Activated CD8-positive, alpha-beta memory T cell treated with anti-CD3 and anti-CD28 coated beads, Interleukin-2, amount 10 ng/mL, durations not matched to agents 7 days and 5 days (primary cell): ENCODE measurements around the gene DDX54. TPM values are rescaled to one million over a fixed set of nuclear protein-coding genes. Genes with fewer than 3 reads are reported as not detected.

Experiments
- ATAC-seq: fragments of 150-1000 bp; cut with Tn5 transposase; one replicate; pipeline ENCODE4 v1.10.0; 2021; ENCODE audit warnings: moderate library complexity
- CTCF ChIA-PET: fragments of 350-600 bp; sonication (Branson Sonifier 250); formaldehyde crosslinking; loops from one replicate; lab custom pipeline; 2021; ENCODE audit warnings: antibody characterized with exemption; lab: Charles Lee
- DNase-seq: peaks from one replicate; pipeline ENCODE4 v3.0.0-alpha.2; 2020
- H3K27ac Mint-ChIP-seq: one replicate; pipeline ENCODE4 v1.8.0; 2021; ENCODE audit warnings: mild to moderate bottlenecking, mixed read lengths
- H3K27me3 Mint-ChIP-seq: one replicate; pipeline ENCODE4 v1.8.0; 2021; ENCODE audit warnings: mixed read lengths
- H3K36me3 Mint-ChIP-seq: one replicate; pipeline ENCODE4 v1.8.0; 2021; ENCODE audit warnings: mild to moderate bottlenecking, mixed read lengths
- H3K4me1 Mint-ChIP-seq: one replicate; pipeline ENCODE4 v1.8.0; 2021; ENCODE audit warnings: mixed read lengths
- H3K4me3 Mint-ChIP-seq: one replicate; pipeline ENCODE4 v1.8.0; 2021; ENCODE audit warnings: mild to moderate bottlenecking, moderate library complexity, mixed read lengths
- H3K9me3 Mint-ChIP-seq: one replicate; pipeline ENCODE4 v1.8.0; 2022; ENCODE audit warnings: low read depth, mixed read lengths
- total RNA-seq, 2 experiments: library from RNA; stranded (reverse); gene quantifications; one replicate each; pipeline ENCODE4 v1.2.3, GENCODE V29; 2021

Gene DDX54
- total RNA-seq, 2 experiments from 2014 or later = 71.5 to 99.0 TPM

DNA sequence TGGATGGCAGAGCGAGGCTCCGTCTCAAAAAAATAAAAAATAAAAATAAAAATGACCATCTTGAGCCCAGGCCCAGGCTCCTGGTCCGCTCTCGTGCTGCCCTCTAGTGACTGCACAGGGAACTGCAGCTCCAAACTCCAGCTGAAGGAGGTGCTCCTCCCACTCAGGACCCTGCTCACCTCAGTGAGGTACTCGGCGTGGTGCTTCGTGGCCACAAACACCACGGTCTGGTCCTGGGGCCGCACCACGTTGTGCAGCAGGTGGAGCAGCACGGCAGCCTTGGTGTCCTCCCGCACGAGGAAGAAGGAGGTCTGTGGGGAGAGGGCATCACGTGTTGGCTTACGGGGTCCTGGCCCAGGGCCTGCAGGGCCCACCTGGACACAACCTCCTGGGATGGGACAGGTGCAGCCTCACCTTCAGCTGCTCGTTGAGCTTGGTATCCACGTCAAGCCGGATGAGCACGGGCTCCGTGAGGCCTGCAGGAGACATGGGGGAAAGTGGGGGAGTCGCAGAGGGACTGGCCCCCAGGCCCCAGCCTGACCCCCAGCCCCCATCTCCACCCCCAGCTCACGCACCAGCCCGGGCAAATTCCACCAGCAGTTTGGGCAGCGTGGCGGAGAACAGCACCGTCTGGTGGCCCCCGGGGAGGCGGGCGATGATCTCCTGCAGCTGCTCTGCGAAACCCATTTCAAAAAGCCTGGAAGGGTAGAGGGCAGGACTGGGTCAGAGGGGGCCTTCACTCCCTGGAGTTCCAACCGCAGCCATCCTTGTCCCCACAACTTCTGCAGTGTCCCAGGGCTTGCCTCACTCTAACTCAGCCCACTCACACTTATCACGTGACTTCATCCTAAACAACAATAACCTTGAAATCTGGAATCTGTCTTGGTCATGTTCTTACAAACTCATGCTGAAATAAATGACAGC, 10.6 kb downstream of the DDX54 start:
- Mint-ChIP-seq H3K36me3 (peaks cover 61% of the 10 kb centered on the region), H3K27ac (no peak overlapping the region)

DNA sequence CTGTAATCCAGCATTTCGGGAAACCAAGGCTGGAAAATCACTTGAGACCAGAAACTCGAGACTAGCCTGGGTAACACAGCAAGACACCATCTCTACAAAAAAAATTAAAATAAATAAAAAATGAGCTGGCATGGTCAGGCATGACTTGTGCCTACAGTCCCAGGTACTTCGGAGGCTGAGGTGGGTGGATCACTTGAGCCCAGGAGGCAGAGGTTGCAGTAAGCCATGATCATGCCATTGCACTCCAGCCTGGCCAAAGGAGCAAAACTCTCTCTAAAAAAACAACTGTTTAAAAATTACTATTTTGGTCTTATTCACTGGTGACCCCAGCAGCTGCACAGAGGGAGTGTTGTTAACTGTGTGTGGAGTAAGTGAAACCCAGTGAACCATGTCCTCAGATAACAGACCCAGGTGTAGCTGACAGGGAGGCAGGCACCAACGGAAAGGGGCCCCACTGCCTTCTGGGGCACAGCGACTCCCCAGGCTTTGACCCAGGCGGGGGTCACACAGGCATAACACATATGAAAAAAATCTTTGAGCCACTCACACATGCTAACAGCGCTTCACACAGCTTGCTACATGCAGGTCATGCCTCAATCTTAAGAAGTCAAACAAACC, 12.1 kb downstream of the DDX54 start:
- ATAC-seq (no peak), DNase-seq (no peak)
- Mint-ChIP-seq H3K27me3 (no peaks in the 10 kb centered on the region), H3K4me1 (peaks cover 2% of the 10 kb centered on the region), H3K9me3 (no peaks in the 10 kb centered on the region), H3K4me3 (no peak overlapping the region), H3K27ac (no peak overlapping the region), H3K36me3 (peaks cover 52% of the 10 kb centered on the region)
- CTCF ChIA-PET = interaction anchor here (1.1 to 5.3 kb wide), 12 partner anchors 10 to 180 kb away, joined by 3 to 62 read pairs (median 8); partner anchors contain the start of gene DDX54

More for the DNA sequence above, 10.6 kb downstream of the DDX54 start:
- H3K4me1 Mint-ChIP-seq = peaks cover 2% of the 10 kb centered on the region
- H3K4me3 Mint-ChIP-seq = no peak overlapping the region
- ATAC-seq = peak; percentile 84
- H3K27me3 Mint-ChIP-seq = no peaks in the 10 kb centered on the region
- H3K9me3 Mint-ChIP-seq = no peaks in the 10 kb centered on the region
- peak; percentile 82 for DNase-seq
- CTCF ChIA-PET = interaction anchor here (0.6 to 5.3 kb wide), 31 partner anchors 9 to 727 kb away, joined by 3 to 62 read pairs (median 4); partner anchors contain the start of gene DDX54

DNA sequence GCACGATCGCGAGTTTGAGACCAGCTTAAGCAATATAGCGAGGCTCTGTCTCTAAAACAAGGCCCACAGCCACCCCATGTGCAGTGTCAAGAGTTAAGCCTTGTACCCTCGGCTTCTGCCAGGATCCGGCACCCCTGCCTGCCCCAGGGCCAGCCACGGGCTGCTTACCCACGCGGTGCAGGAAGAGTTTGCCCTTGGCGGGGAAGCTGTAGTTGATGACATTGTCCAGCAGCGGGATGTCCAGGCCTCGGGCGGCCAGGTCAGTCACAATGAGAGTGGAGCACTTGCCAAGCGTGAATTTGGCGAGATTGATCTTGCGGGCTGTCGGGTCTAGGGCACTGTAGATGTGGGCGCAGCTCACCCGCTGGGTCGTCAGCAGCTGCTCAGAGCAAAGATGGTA, 13.1 kb downstream of the DDX54 start:
- peaks cover 42% of the 10 kb centered on the region for H3K36me3 Mint-ChIP-seq
- H3K27me3 Mint-ChIP-seq = no peaks in the 10 kb centered on the region
- no peak overlapping the region for H3K4me3 Mint-ChIP-seq
- ATAC-seq = no peak
- DNase-seq = no peak
- peaks cover 2% of the 10 kb centered on the region for H3K4me1 Mint-ChIP-seq
- no peaks in the 10 kb centered on the region for H3K9me3 Mint-ChIP-seq
- H3K27ac Mint-ChIP-seq = no peak overlapping the region
- CTCF ChIA-PET = interaction anchor here (1.0 to 5.3 kb wide), 7 partner anchors 11 to 179 kb away, joined by 3 to 62 read pairs (median 4); partner anchors contain the start of gene DDX54

- CTCF ChIA-PET = interaction anchor here (0.7 to 5.3 kb wide), 6 partner anchors 17 to 179 kb away, joined by 3 to 62 read pairs (median 4); no protein-coding TSS in a partner anchor
- Mint-ChIP-seq H3K27me3 (no peaks in the 10 kb centered on the region), H3K4me1 (peaks cover 2% of the 10 kb centered on the region), H3K4me3 (no peak overlapping the region), H3K9me3 (no peaks in the 10 kb centered on the region), H3K36me3 (peaks cover 36% of the 10 kb centered on the region), H3K27ac (no peak overlapping the region)
- no peak for ATAC-seq
- no peak for DNase-seq
These were observed 13.7 kb downstream of the DDX54 start for GRCh38 chr12:113171543-113171942.

DNA sequence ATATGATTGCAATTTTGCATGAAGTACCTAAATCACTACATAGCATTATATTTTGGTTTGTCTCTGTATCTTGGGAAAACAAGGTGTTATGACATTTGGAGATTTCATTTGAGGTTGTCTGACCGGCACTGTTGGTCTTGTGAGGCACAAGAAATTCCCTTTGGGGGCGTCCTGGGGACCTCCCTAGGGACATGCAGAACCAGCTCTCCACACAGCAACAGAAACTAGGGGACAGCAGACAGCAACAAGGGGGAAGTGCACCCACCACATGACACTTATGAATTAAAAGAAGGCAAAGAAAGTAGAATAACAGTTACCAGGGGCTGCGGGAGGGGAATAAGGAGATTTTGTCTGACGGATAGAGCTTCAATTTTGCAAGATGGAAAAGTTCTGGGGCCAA, 14.4 kb downstream of the DDX54 start:
- peaks cover 2% of the 10 kb centered on the region for H3K4me1 Mint-ChIP-seq
- no peak overlapping the region for H3K27ac Mint-ChIP-seq
- H3K27me3 Mint-ChIP-seq = no peaks in the 10 kb centered on the region
- no peaks in the 10 kb centered on the region for H3K9me3 Mint-ChIP-seq
- DNase-seq (no peak), ATAC-seq (no peak)
- H3K4me3 Mint-ChIP-seq = no peak overlapping the region
- H3K36me3 Mint-ChIP-seq = peaks cover 30% of the 10 kb centered on the region
- CTCF ChIA-PET = interaction anchor here (0.7 to 5.3 kb wide), 3 partner anchors 16 to 178 kb away, joined by 3 to 62 read pairs (median 3); no protein-coding TSS in a partner anchor

DNA sequence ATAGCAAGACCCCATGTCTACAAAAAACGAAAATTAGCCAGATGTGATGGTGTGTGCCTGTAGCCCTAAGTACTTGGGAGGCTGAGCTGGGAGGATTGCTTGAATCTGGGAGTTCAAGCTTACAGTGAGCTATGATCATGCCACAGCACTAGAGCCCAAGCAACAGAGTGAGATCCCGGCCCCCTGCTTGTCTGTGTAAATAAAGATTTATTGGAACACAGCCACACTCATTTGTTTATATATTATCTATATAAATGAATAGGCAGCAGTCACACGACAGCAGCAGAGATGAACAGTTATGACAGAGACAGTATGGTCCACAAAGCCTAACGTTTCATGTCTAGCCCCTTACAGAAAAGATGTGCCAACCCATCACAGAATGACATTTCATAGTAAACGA, 14.8 kb downstream of the DDX54 start:
- CTCF ChIA-PET = interaction anchor here (0.8 to 5.3 kb wide), 3 partner anchors 16 to 255 kb away, joined by 3 to 62 read pairs (median 3); no protein-coding TSS in a partner anchor
- Mint-ChIP-seq H3K27me3 (no peaks in the 10 kb centered on the region), H3K4me3 (no peak overlapping the region), H3K9me3 (no peaks in the 10 kb centered on the region), H3K4me1 (peaks cover 2% of the 10 kb centered on the region), H3K36me3 (peaks cover 28% of the 10 kb centered on the region), H3K27ac (no peak overlapping the region)
- DNase-seq (no peak), ATAC-seq (no peak)

- DNase-seq (no peak), ATAC-seq (no peak)
- no peak overlapping the region for H3K27ac Mint-ChIP-seq
- CTCF ChIA-PET = interaction anchor here (0.8 kb wide), 1 partner anchor 256 kb away, joined by 3 read pairs; no protein-coding TSS in a partner anchor
- no peaks in the 10 kb centered on the region for H3K27me3 Mint-ChIP-seq
- no peaks in the 10 kb centered on the region for H3K9me3 Mint-ChIP-seq
- peaks cover 33% of the 10 kb centered on the region for H3K36me3 Mint-ChIP-seq
- H3K4me3 Mint-ChIP-seq = no peak overlapping the region
- H3K4me1 Mint-ChIP-seq = peaks cover 2% of the 10 kb centered on the region
These were observed 15.6 kb downstream of the DDX54 start for GRCh38 chr12:113169697-113170096.

DNA sequence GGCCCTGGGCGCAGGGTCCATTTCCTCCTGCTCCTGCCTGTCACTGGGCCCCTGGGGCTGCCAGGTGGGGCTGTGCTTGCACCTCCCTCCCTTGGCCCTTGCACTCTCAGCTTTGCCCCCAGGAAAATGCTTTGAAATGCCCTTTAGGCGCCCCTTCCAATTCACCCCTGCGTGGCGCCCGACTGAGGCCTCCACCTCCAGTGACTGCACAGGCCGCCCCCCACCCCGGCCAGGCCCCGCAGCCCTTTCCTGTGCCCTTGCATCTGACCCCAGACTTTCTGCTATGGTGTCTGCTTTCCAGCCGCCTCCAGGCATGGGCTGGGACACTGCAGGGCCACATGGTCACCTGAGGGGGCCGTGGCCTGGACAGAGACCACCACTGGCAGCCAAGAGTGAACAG, 17.4 kb downstream of the DDX54 start:
- no peaks in the 10 kb centered on the region for H3K9me3 Mint-ChIP-seq

DNA sequence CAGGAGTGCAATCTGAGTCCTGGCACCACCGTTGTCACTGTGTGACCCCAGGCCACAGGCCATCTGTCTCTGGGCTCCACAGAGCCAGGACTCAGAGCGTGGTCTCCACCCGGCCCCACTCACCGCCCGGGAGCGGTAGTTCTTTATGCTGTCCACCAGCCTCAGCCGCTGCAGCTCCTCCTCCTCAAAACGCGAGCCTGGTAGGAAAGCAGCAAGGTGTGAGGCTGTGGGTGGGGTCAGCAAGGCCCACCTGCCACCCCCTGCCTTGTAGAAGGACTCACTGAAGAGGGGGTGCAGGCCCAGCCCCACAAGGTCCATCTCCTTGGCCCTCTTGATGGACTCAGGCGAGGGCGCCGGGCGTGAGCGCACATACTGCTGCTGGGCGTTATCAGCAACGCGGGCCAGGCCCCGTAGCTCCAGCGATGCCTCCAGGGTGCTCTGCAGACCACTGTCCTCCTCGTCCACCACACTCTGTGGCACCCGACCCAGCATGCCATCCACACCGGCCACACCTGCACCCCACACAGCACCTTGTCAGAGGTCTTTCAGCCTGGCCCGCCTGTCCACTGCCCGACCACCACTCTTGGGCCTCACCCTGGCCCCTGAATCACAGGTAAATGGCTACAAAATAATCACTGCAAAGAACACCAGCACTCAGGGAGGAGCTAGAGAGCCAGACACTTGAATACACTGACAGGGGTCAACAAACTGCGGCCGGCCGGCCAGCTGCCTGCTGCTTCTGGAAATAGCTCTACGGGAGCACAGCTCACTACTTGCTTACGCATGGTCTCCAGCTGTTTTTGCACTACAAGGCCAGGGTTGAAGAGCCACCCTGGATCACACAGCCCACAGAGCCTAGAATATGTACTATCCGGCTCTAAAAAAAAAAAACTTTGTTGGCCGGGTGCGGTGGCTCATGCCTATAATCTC, 19.5 kb downstream of the DDX54 start:
- CTCF ChIA-PET = interaction anchor here (0.9 to 1.4 kb wide), 2 partner anchors 9 to 120 kb away, joined by 3 to 4 read pairs; no protein-coding TSS in a partner anchor
- no peaks in the 10 kb centered on the region for H3K4me1 Mint-ChIP-seq
- no peak overlapping the region for H3K4me3 Mint-ChIP-seq
- DNase-seq = no peak
- no peak overlapping the region for H3K27ac Mint-ChIP-seq
- no peaks in the 10 kb centered on the region for H3K27me3 Mint-ChIP-seq
- ATAC-seq = no peak
- H3K9me3 Mint-ChIP-seq = no peaks in the 10 kb centered on the region
- H3K36me3 Mint-ChIP-seq = peaks cover 24% of the 10 kb centered on the region

More for the DNA sequence above, 17.4 kb downstream of the DDX54 start:
- Mint-ChIP-seq H3K36me3 (peaks cover 32% of the 10 kb centered on the region), H3K4me3 (no peak overlapping the region), H3K27me3 (no peaks in the 10 kb centered on the region), H3K27ac (no peak overlapping the region), H3K4me1 (no peaks in the 10 kb centered on the region)
- DNase-seq (no peak), ATAC-seq (no peak)
- CTCF ChIA-PET = no interaction called here

- H3K27me3 Mint-ChIP-seq = no peaks in the 10 kb centered on the region
- H3K4me1 Mint-ChIP-seq = no peaks in the 10 kb centered on the region
- H3K27ac Mint-ChIP-seq = no peak overlapping the region
- CTCF ChIA-PET = interaction anchor here (1.0 to 3.7 kb wide), 2 partner anchors 10 to 20 kb away, joined by 3 to 18 read pairs; no protein-coding TSS in a partner anchor
- no peak for ATAC-seq
- no peak overlapping the region for H3K4me3 Mint-ChIP-seq
- peaks cover 23% of the 10 kb centered on the region for H3K36me3 Mint-ChIP-seq
- DNase-seq = no peak
- H3K9me3 Mint-ChIP-seq = no peaks in the 10 kb centered on the region
These were observed 21.3 kb downstream of the DDX54 start for GRCh38 chr12:113164014-113164413.

GRCh38 chr12:113163030-113163360, 22.3 kb downstream of the DDX54 start:
- Mint-ChIP-seq H3K9me3 (no peaks in the 10 kb centered on the region), H3K36me3 (peaks cover 22% of the 10 kb centered on the region), H3K27ac (no peak overlapping the region), H3K4me1 (no peaks in the 10 kb centered on the region), H3K27me3 (no peaks in the 10 kb centered on the region), H3K4me3 (no peak overlapping the region)
- DNase-seq (no peak), ATAC-seq (no peak)
- CTCF ChIA-PET = interaction anchor here (1.0 to 3.7 kb wide), 3 partner anchors 11 to 17 kb away, joined by 3 to 18 read pairs (median 4); no protein-coding TSS in a partner anchor
